HG03439 (cell line): Measurements from ENCODE around the gene IL17REL.

ENCODE experiments used
- ATAC-seq: cut with Tn5 transposase; IDR thresholded peaks from one replicate; pipeline ENCODE4 v1.9.1; 2021; ENCODE audit warnings: mild to moderate bottlenecking, moderate library complexity; ENCODE audit not compliant: unreplicated experiment

The IL17REL gene

GRCh38 chr22:50027639-50028537 is 15.3 kb upstream of the IL17REL start:
- no peak for ATAC-seq

GRCh38 chr22:50025993-50026392 is 13.4 kb upstream of the IL17REL start:
- ATAC-seq, result no peak

- no peak for ATAC-seq
Observed at GRCh38 chr22:50022171-50022819, 9.7 kb upstream of the IL17REL start.

GRCh38 chr22:50020606-50021005 is 8.0 kb upstream of the IL17REL start:
- no peak for ATAC-seq

- ATAC-seq, result no peak
Observed at GRCh38 chr22:50019316-50019715, 6.8 kb upstream of the IL17REL start.

- no peak for ATAC-seq
Observed at GRCh38 chr22:50018608-50019285, 6.2 kb upstream of the IL17REL start.

- no peak for ATAC-seq
Observed at GRCh38 chr22:50017701-50018224, 5.2 kb upstream of the IL17REL start.

GRCh38 chr22:50016988-50017700 is 4.6 kb upstream of the IL17REL start:
- ATAC-seq, result no peak

GRCh38 chr22:50016308-50016987 is 3.9 kb upstream of the IL17REL start:
- ATAC-seq, result no peak

- ATAC-seq, result no peak
Observed at GRCh38 chr22:50015451-50016307, 3.1 kb upstream of the IL17REL start.

- no peak for ATAC-seq
Observed at GRCh38 chr22:50014655-50015401, 2.3 kb upstream of the IL17REL start.

GRCh38 chr22:50014053-50014501 is 1.5 kb upstream of the IL17REL start:
- no peak for ATAC-seq

GRCh38 chr22:50011447-50012210 is 936 bp downstream of the IL17REL start:
- ATAC-seq, result no peak

- ATAC-seq, result no peak
Observed at GRCh38 chr22:50010676-50011446, 1.7 kb downstream of the IL17REL start.

GRCh38 chr22:50009765-50010675 is 2.5 kb downstream of the IL17REL start:
- no peak for ATAC-seq

- no peak for ATAC-seq
Observed at GRCh38 chr22:50009251-50009650, 3.3 kb downstream of the IL17REL start.
